Immature natural killer cell (primary cell): ENCODE measurements around the gene SPECC1. TPM values are rescaled to one million over a fixed set of nuclear protein-coding genes. Genes with fewer than 3 reads are reported as not detected.
A peak's percentile ranks its signal among the peaks of the same experiment; 100 is the strongest.
"Not testable (repeated sequence)": the region's sequence is repeated elsewhere in the genome, so short reads cannot be mapped to it uniquely, and the experiment has no call there.

Experiments used
- DNase-seq, 3 donors: peaks; one replicate each; pipeline ENCODE4 v3.0.0; 2022; ENCODE audit warnings: mixed read lengths in 1 of 3
- H3K27ac Mint-ChIP-seq, 6 donors: one replicate each; pipeline ENCODE4 v1.8.0; 2020; ENCODE audit warnings: mixed read lengths in 6 of 6, mild to moderate bottlenecking in 5 of 6, inconsistent platforms in 4 of 6, moderate library complexity in 3 of 6
- H3K27me3 Mint-ChIP-seq, 3 donors: one replicate each; pipeline ENCODE4 v1.8.0; 2020 to 2021; ENCODE audit warnings: low read depth in 3 of 3, mild to moderate bottlenecking in 3 of 3, mixed read lengths in 3 of 3, moderate library complexity in 3 of 3, inconsistent platforms in 1 of 3
- H3K36me3 Mint-ChIP-seq, 3 donors: one replicate each; pipeline ENCODE4 v1.8.0; 2020; ENCODE audit warnings: mixed read lengths in 3 of 3, inconsistent platforms in 2 of 3, mild to moderate bottlenecking in 2 of 3
- H3K4me1 Mint-ChIP-seq, 2 donors: one replicate each; pipeline ENCODE4 v1.8.0; 2020; ENCODE audit warnings: inconsistent platforms in 2 of 2, mild to moderate bottlenecking in 2 of 2, mixed read lengths in 2 of 2, moderate library complexity in 1 of 2
- H3K4me3 Mint-ChIP-seq, 5 donors: one replicate each; pipeline ENCODE4 v1.8.0; 2020; ENCODE audit warnings: mild to moderate bottlenecking in 5 of 5, mixed read lengths in 5 of 5, inconsistent platforms in 3 of 5, moderate library complexity in 3 of 5
- H3K9me3 Mint-ChIP-seq, 6 donors: one replicate each; pipeline ENCODE4 v1.8.0; 2020; ENCODE audit warnings: mild to moderate bottlenecking in 6 of 6, mixed read lengths in 6 of 6, inconsistent platforms in 4 of 6, moderate library complexity in 3 of 6
- polyA plus RNA-seq, 3 donors: library from polyadenylated mRNA; unstranded; fragments of 300-500 nt; fragmentation: Illumina TruSeq; gene quantifications; one replicate each; pipeline ENCODE4 v1.2.3, GENCODE V29; 2021

The SPECC1 gene
- 10 to 100 TPM in 2 of 3 donors, 1 to 10 TPM in 1; 6.0 to 43.3 (median 25.5) TPM for polyA plus RNA-seq

DNA sequence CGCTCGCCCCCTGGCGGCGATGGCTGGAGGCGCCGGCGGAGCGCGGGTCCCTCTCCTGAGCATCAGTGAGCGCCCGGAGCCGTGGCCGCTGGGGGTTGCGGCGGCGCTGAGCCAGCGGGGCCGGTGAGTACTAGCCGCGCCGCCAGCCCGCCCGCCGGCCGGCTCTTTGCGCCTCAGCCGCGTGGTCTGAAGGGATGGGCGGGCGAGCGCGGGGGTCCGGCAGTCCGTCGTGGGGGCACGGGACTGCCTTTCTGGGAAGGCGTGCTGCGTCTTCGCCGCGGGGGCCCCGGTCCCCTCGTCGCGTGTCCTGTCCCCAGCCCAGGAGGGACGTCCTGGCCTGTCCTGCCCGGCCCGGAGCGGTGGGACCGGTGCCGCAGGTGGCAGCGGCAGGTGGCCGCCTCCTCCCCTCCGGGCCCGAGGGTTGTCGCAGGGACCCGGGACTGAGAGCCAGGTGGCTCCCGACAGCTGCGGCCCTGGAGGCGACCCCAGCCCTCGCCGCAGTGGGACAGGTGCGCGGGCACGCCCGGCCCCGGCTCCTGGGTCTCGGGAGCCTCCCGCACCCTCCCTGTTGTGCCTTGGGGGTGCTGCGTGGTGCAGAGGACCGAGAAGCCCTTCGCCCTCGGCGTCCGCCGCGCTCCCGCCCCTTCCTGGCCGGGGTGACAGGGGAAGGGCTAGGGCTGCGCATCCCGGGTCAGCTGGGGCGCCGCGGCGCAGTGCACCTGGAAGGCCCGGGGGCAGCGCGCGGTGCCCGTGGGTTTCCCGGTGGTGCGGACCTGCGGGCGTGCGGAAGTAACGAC lies at the start of gene SPECC1:
Gene SPECC1, plus strand, starts transcription at position 58 of the 797 bp plus-strand sequence. CDS start 87,293 bp downstream, outside the sequence.
- Mint-ChIP-seq H3K36me3 (no peaks in the 10 kb centered on the region), H3K4me3 (peak within 1 kb of the TSS; percentile 87 to 95 (median 91)), H3K27ac (peak within 1 kb of the TSS in 5 of 6 donors; percentile 49 to 80 (median 58)), H3K4me1 (peaks cover 9 to 18% of the 10 kb centered on the region in 2 donors), H3K27me3 (peaks cover 13 to 25% (median 14%) of the 10 kb centered on the region in 3 donors), H3K9me3 (no peaks in the 10 kb centered on the region)
- DNase-seq, result peak; percentile 87 to 88 (median 87)

GRCh38 chr17:19962954-19963353 lies 46.2 kb upstream of the SPECC1 start:
- H3K4me1 Mint-ChIP-seq, result peaks cover 15 to 51% of the 10 kb centered on the region in 2 donors
- not testable (repeated sequence) for H3K27ac Mint-ChIP-seq, H3K27me3 Mint-ChIP-seq, H3K4me3 Mint-ChIP-seq, H3K9me3 Mint-ChIP-seq, DNase-seq
- peaks cover 3 to 21% (median 16%) of the 10 kb centered on the region in 3 donors for H3K36me3 Mint-ChIP-seq

DNA sequence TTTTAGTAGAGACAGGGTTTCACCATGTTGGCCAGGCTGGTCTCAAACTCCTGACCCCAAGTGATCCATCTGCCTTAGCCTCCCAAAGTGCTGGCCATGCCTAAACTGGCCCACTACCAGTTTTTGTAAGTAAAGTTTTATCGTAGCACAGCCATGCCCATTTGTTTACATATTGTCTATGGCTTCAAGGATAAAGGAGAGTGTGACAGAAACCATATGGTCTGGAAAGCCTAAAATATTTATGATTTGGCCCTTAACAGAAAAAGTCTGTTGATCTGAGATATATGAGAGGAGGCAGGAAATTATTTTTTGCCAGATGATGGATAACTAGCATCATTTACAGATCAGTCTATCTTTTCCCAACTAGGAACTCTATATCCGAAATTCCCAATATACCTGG lies 36.0 kb upstream of the SPECC1 start:
- H3K27ac Mint-ChIP-seq, result peak overlapping the region in 4 of 6 donors; percentile 9 to 49 (median 30)
- peaks cover 56 to 79% of the 10 kb centered on the region in 2 donors for H3K4me1 Mint-ChIP-seq
- no peak for DNase-seq
- peaks cover 0 to 6% (median 4%) of the 10 kb centered on the region in 3 donors for H3K36me3 Mint-ChIP-seq
- H3K9me3 Mint-ChIP-seq, result no peaks in the 10 kb centered on the region
- peaks cover 5 to 9% (median 7%) of the 10 kb centered on the region in 3 donors for H3K27me3 Mint-ChIP-seq
- H3K4me3 Mint-ChIP-seq, result no peak overlapping the region

DNA sequence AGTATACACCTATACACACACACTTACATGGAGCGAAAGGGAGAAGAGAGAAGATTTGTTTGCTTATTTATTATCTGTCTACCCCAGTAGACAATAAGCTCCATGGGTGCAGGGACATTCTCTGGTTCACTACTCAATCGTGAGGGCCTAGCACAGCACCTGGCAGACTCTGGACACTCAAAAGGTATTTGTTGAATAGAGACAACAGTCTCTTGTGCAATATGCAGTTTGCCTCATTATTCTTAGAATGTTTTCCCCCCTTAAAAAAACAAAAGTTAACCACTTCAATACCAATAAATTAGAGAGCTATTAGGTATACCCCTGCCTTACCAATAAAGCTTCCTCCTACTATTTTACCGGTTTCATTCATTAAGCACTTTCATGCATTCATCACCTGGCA lies 33.6 kb upstream of the SPECC1 start:
- DNase-seq, result no peak
- H3K4me3 Mint-ChIP-seq, result peak overlapping the region; percentile 25 to 70 (median 55)
- H3K9me3 Mint-ChIP-seq, result no peaks in the 10 kb centered on the region
- peak overlapping the region; percentile 43 to 84 (median 60) for H3K27ac Mint-ChIP-seq
- peaks cover 0 to 6% (median 4%) of the 10 kb centered on the region in 3 donors for H3K36me3 Mint-ChIP-seq
- H3K27me3 Mint-ChIP-seq, result peaks cover 5 to 13% (median 8%) of the 10 kb centered on the region in 3 donors
- peaks cover 56 to 69% of the 10 kb centered on the region in 2 donors for H3K4me1 Mint-ChIP-seq

- DNase-seq, result peak; percentile 92
- Mint-ChIP-seq H3K36me3 (peaks cover 0 to 4% (median 3%) of the 10 kb centered on the region in 3 donors), H3K27me3 (peaks cover 5 to 13% (median 8%) of the 10 kb centered on the region in 3 donors), H3K4me3 (peak within 1 kb of the TSS; percentile 93 to 98 (median 97)), H3K4me1 (peaks cover 52 to 54% of the 10 kb centered on the region in 2 donors), H3K9me3 (no peaks in the 10 kb centered on the region), H3K27ac (peak within 1 kb of the TSS; percentile 92 to 98 (median 96))
Measured at GRCh38 chr17:19977293-19978208, 31.6 kb upstream of the SPECC1 start, which contains the start of gene AKAP10. Gene AKAP10 (minus strand): TSS chr17:19977828. CDS start chr17:19977679, 149 bp downstream.

GRCh38 chr17:19978209-19978802 lies 30.9 kb upstream of the SPECC1 start:
- Mint-ChIP-seq H3K9me3 (no peaks in the 10 kb centered on the region), H3K4me1 (peaks cover 46 to 47% of the 10 kb centered on the region in 2 donors), H3K27ac (peak overlapping the region; percentile 92 to 98 (median 94)), H3K36me3 (peaks cover 0 to 4% (median 3%) of the 10 kb centered on the region in 3 donors), H3K27me3 (peaks cover 5 to 13% (median 8%) of the 10 kb centered on the region in 3 donors), H3K4me3 (peak overlapping the region; percentile 93 to 98 (median 97))
- peak in 1 of 3 donors; percentile 20 for DNase-seq

- DNase-seq, result no peak
- Mint-ChIP-seq H3K27ac (peak overlapping the region; percentile 92 to 98 (median 94)), H3K4me3 (peak overlapping the region; percentile 93 to 98 (median 97)), H3K36me3 (no peaks in the 10 kb centered on the region), H3K27me3 (peaks cover 5 to 13% (median 8%) of the 10 kb centered on the region in 3 donors), H3K9me3 (no peaks in the 10 kb centered on the region), H3K4me1 (peaks cover 41 to 42% of the 10 kb centered on the region in 2 donors)
Measured at GRCh38 chr17:19978805-19979211, 30.4 kb upstream of the SPECC1 start.

GRCh38 chr17:19979917-19980770 lies 29.0 kb upstream of the SPECC1 start:
- Mint-ChIP-seq H3K36me3 (no peaks in the 10 kb centered on the region), H3K27ac (no peak overlapping the region), H3K4me3 (peak overlapping the region in 2 of 5 donors; percentile 11 to 15)

GRCh38 chr17:19986941-19987861 lies 22.0 kb upstream of the SPECC1 start:
- no peak for DNase-seq
- H3K27me3 Mint-ChIP-seq, result peaks cover 2 to 5% (median 4%) of the 10 kb centered on the region in 3 donors
- H3K27ac Mint-ChIP-seq, result no peak overlapping the region
- no peaks in the 10 kb centered on the region for H3K36me3 Mint-ChIP-seq
- H3K4me3 Mint-ChIP-seq, result no peak overlapping the region
- H3K4me1 Mint-ChIP-seq, result no peaks in the 10 kb centered on the region
- no peaks in the 10 kb centered on the region for H3K9me3 Mint-ChIP-seq

More at GRCh38 chr17:19979917-19980770, 29.0 kb upstream of the SPECC1 start:
- DNase-seq, result no peak
- Mint-ChIP-seq H3K4me1 (peaks cover 30% of the 10 kb centered on the region in 2 donors), H3K27me3 (peaks cover 5 to 13% (median 10%) of the 10 kb centered on the region in 3 donors), H3K9me3 (no peaks in the 10 kb centered on the region)

DNA sequence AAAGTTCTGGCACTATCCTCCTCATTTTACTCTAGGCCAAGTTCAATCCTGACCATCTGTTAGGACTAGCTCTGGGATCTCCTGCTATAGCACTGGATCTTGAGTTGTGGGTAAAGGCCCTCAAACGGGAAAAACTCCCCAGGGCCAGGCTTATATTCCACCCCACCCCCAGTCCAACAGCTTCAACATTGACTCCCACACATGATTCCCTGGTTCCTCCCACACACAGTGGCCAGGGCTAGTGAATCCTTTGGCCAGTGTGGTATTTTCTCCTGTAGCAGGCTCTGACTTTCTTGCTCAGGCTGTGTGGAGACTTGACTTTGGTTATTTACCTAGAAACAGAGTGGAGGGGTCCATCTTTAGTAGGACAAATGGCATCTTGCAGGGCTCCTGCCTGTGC lies 21.3 kb upstream of the SPECC1 start:
- Mint-ChIP-seq H3K4me1 (no peaks in the 10 kb centered on the region), H3K9me3 (no peaks in the 10 kb centered on the region), H3K4me3 (no peak overlapping the region), H3K36me3 (no peaks in the 10 kb centered on the region), H3K27ac (peak overlapping the region in 1 of 6 donors; percentile 8), H3K27me3 (peaks cover 2 to 6% (median 5%) of the 10 kb centered on the region in 3 donors)
- DNase-seq, result no peak

DNA sequence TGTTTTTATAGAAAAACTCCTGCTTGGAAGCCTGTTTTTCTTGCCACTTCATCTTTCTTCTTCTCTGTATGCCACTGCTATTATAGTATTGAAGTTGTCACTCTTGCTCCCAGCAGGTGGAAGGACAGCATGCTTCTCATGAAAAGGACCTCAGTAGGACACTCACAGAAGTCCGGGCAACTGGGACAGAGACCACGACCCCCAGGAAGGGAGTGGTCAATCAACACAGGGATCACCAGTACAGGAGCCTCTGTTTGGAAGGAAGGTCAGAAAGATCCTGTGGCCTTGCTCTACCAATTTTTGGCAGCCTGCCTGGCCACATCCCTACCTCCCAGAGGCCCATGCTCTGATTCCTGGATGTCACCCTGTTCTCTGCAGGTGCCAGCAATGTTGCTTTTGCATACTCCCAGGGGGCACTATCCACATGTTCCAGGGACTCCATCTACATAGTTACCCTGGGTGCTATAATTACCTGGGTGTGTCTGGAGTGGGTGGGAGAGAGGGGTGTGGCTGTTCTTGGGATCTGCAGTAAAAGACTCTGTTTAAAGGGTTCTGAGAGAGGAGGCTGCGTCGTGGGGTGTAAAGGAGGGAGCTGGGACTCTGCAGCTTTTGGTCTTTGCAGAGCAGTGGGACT lies 17.8 kb upstream of the SPECC1 start:
- no peak overlapping the region for H3K4me3 Mint-ChIP-seq
- peaks cover 0 to 1% of the 10 kb centered on the region in 2 donors for H3K4me1 Mint-ChIP-seq
- H3K36me3 Mint-ChIP-seq, result no peaks in the 10 kb centered on the region
- peaks cover 2 to 5% (median 5%) of the 10 kb centered on the region in 3 donors for H3K27me3 Mint-ChIP-seq
- H3K9me3 Mint-ChIP-seq, result no peaks in the 10 kb centered on the region
- DNase-seq, result no peak
- H3K27ac Mint-ChIP-seq, result no peak overlapping the region
